NCI-H1105 (cell line): Measurements from ENCODE around the gene TLE1.
"Not testable (repeated sequence)": the region's sequence is repeated elsewhere in the genome, so short reads cannot be mapped to it uniquely, and the experiment has no call there.

Experiments used
- DNase-seq: peaks from one replicate; lab custom pipeline; 2025; lab: John Stamatoyannopoulos, UW

TLE1 gene

GRCh38 chr9:81599837-81600236 is 89.5 kb downstream of the TLE1 start:
- no peak for DNase-seq

DNA sequence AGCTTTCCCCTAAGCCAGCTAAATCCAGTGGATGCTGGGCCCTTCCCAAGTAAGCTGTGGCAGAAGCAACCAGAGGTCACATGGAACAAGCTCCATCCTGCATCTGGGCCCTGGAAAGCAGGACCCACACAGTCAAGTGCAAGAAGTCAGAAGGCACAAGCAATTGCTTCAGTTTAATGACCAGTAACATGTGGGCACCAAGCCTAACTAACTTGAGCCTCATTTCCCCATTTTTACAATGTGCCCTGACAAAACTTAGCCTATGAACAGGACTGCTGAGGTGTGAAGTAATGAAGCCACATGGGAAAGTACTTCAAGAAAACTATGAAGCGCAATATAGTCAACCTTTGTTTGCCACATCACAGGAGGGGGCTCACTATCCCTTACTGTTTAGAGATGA is 90.5 kb downstream of the TLE1 start:
- no peak for DNase-seq

GRCh38 chr9:81598123-81598497 is 91.2 kb downstream of the TLE1 start:
- no peak for DNase-seq

DNA sequence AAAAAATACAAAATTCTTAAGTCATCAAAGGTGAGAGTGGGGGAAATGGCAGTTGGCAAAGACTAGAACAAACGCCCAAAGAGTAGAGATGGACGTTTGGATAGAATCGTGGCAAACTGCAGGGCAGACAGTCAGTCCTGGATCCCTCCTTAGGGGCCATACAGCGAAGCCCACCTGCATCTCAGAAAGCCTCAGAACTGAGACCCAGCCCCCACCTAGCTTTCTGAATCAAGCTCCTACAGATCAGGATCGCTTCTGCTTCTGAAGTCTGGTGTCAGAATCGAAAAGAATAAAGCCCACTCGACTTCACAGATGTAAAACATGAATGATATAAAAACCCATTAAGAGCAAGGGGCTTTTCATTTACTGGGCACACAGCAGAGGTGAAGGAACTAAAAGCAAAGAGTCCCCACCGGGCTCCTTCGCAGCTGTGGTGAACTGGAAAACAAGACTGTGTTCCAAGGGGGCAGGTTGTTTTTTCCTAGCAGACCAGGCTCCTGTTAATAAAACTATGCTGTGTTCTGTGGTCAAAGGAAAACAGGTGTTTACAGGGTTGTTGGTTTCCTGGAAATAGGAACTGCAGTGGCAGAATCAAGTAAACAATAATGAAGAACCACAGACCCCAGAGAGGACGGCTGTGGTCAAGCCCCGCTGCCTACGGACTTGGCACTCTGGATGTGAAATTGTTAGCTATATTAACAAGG is 91.8 kb downstream of the TLE1 start:
- DNase-seq = no peak

GRCh38 chr9:81596679-81597418 is 92.5 kb downstream of the TLE1 start:
- DNase-seq = no peak

GRCh38 chr9:81595887-81596543 is 93.3 kb downstream of the TLE1 start:
- no peak for DNase-seq

DNA sequence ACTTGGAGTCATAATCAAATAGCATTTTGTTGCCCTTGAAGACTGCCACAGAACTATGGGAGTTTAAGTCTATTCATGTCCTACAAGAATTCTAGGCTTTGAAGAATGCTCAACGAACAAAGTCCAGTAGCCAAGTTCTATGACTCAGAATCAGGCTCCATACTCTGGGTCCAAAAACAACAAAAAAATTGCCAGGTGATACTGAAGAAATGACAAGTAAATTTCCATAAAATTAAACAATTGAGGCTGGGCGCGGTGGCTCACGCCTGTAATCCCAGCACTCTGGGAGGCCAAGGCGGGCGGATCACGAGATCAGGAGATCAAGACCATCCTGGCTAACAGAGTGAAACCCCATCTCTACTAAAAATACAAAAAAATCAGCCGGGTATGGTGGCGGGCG is 94.1 kb downstream of the TLE1 start:
- not testable (repeated sequence) for DNase-seq

DNA sequence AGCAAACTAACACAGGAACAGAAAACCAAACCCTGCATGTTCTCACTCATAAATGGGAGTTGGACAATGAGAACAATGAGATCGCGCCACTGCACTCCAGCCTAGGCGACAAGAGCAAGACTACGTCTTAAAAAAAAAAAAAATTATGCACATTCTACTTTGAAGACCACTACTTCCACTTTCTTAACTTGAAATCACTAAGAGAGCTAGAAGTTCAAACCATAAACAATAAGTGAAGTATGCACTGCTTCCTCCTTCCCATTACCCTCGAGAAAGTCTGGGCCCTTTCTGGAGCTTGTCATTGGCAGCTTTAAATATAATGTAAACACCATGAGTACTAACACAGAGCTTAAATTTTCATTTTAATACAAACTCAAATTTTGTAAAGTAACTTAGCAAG is 94.9 kb downstream of the TLE1 start:
- DNase-seq = no peak

- no peak for DNase-seq
Observed at GRCh38 chr9:81592887-81593266, 96.5 kb downstream of the TLE1 start.

GRCh38 chr9:81591791-81592190 is 97.6 kb downstream of the TLE1 start:
- DNase-seq = no peak

DNA sequence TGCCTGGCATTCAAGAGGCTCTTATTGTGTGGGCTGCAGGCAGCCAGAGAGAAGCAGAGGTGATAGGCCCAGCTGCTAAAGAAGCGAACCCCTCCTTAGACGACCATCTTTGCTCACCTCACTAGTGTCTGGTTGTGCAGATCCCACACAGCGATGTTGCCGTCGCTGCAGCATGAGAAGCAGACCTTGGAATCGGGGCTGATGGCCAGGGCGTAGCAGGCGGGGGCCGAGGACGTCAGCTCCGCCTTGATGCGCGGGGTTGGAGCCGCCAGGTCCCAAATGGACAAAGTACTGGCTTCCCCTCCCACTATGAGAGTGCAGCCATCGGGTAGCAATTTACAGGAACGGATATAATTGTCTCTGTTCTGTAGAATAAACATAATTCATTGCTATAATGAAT is 98.7 kb downstream of the TLE1 start:
- no peak for DNase-seq

GRCh38 chr9:81589819-81590218 is 99.5 kb downstream of the TLE1 start:
- DNase-seq = no peak

GRCh38 chr9:81589392-81589791 is 100.0 kb downstream of the TLE1 start:
- DNase-seq = no peak

GRCh38 chr9:81588148-81588871 is 101.0 kb downstream of the TLE1 start:
- DNase-seq = no peak

DNA sequence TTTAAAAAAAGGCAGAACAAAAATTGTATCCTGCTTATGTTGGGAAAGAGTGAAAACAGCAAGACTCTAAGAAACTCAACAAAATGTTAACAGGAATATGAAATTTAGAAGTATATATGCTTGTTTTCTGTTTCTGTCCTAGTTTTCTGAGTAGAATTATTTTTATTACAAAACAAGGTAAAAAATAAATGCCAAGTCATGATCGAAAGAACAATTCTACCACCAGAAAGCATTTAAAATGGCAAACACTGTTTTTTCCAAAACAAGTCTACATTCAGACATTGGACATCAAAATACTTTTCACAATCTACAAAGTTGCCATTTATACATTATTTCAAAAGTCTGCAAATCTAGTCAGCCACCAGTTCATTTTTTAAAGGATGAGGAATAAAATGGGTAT is 102.6 kb downstream of the TLE1 start:
- DNase-seq = no peak

GRCh38 chr9:81585191-81585763 is 104.1 kb downstream of the TLE1 start:
- DNase-seq = no peak

DNA sequence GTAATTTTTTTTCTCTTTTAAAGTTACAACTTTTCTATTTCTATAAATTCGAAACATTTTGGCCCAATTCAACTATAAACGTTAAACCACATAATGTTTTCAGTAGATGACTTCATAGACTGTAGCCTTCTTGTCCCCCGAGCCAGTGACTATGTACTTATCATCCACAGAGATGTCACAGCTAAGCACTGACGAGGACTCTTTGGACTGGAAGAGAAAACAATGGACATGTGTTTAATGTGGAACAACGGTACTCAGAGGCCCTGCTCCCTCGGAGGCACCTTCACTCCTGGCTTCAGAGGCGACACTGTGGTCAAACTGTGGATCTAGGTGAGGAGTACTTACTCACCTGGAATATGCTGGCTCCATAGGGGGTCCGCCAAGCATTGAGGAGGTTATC is 105.2 kb downstream of the TLE1 start:
- no peak for DNase-seq

DNA sequence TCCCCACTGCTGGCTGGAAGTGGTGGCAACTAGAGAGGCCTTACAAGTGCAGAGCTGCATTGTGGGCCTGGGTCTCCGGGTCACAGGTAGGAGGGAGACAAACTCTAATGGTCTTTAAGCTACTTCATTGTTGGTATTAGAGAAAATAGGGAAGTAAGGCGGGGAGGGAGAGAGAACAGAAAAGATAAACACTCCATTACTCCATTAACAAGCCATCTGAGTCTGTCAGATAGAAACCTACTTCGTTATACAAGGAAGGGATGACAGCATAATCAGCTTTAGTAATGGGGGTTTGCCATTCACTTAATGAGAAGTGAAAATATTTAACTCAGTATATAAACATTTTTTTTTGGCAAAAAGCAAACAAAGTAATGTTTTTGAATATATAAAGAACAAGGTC is 107.4 kb downstream of the TLE1 start:
- no peak for DNase-seq

DNA sequence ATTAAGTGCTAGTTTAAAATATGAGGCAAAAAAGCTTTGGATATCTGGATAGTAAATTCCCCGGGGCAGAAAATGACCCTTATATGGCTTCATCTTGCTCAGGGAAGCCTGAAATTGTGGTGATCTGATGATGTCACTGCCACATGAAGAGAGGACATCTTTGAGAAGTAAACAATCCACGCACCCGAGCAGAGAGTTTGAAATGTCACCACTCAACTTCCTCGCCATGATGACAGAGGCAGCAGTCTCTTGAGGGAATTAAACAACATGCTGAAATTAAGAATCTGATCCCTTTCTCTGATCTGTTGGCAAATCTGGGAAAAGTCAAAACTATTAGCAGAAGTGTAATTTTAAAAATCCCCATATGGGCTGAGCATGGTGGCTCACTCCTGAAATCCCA is 110.0 kb downstream of the TLE1 start:
- no peak for DNase-seq

GRCh38 chr9:81578606-81579005 is 110.7 kb downstream of the TLE1 start:
- no peak for DNase-seq

- no peak for DNase-seq
Observed at GRCh38 chr9:81575956-81576355, 113.4 kb downstream of the TLE1 start.

GRCh38 chr9:81574405-81574804 is 114.9 kb downstream of the TLE1 start:
- DNase-seq = no peak
